ENCODE results near the gene GNS.

Gene GNS

GRCh38 chr12:64671681-64672080 lies 87.5 kb downstream of the GNS start:
- no peak for DNase-seq

- DNase-seq, result peak; percentile 48
These were observed 88.1 kb downstream of the GNS start for GRCh38 chr12:64670919-64671639.

- DNase-seq, result no peak
These were observed 89.2 kb downstream of the GNS start for GRCh38 chr12:64670019-64670418.

- DNase-seq, result no peak
These were observed 89.8 kb downstream of the GNS start for GRCh38 chr12:64669270-64669842.

- no peak for DNase-seq
These were observed 91.4 kb downstream of the GNS start for GRCh38 chr12:64667793-64668192.

GRCh38 chr12:64666054-64666914 lies 92.9 kb downstream of the GNS start:
- no peak for DNase-seq

GRCh38 chr12:64665514-64665913 lies 93.7 kb downstream of the GNS start:
- no peak for DNase-seq
